Measurements from ENCODE around the gene UIMC1.

GRCh38 chr5:176934309-176934930, 72.2 kb downstream of the UIMC1 start:
- no peak for TF ChIP-seq CTCF (IDR thresholded peaks at IDR 0.05)
- TF ChIP-seq POLR2A (IDR thresholded peaks at IDR 0.05): no peak

Data from testis (tissue), 2 donors.